Duodenal mucosa (tissue), 2 donors: ENCODE results near the gene DENND1B.

Source experiments
- H3K27ac ChIP-seq: one replicate; pipeline ENCODE4 v1.7.0; 2013; ENCODE audit warnings: low read depth, low read length
- H3K27me3 ChIP-seq, 2 donors: one replicate each; pipeline ENCODE4 v1.7.0; 2013; ENCODE audit warnings: low read length in 2 of 2, control low read depth in 1 of 2; ENCODE audit not compliant: insufficient read depth in 2 of 2, control insufficient read depth in 1 of 2
- H3K36me3 ChIP-seq, 2 donors: one replicate each; pipeline ENCODE4 v1.7.0; 2013; ENCODE audit warnings: low read length in 2 of 2, control low read depth in 1 of 2; ENCODE audit not compliant: insufficient read depth in 2 of 2, control insufficient read depth in 1 of 2
- H3K4me1 ChIP-seq, 2 donors: one replicate each; pipeline ENCODE4 v1.7.0; 2013; ENCODE audit warnings: low read length in 2 of 2, control low read depth in 1 of 2; ENCODE audit not compliant: insufficient read depth in 2 of 2, control insufficient read depth in 1 of 2
- H3K4me3 ChIP-seq, 2 donors: one replicate each; pipeline ENCODE4 v1.7.0; 2013; ENCODE audit warnings: low read length in 2 of 2, low read depth in 1 of 2
- H3K9ac ChIP-seq, 2 donors: one replicate each; pipeline ENCODE4 v1.7.0; 2013; ENCODE audit warnings: low read length in 2 of 2, low read depth in 1 of 2
- H3K9me3 ChIP-seq, 2 donors: one replicate each; pipeline ENCODE4 v1.7.0; 2013; ENCODE audit warnings: low read length in 2 of 2, control low read depth in 1 of 2; ENCODE audit not compliant: control insufficient read depth in 1 of 2

The DENND1B gene

DNA sequence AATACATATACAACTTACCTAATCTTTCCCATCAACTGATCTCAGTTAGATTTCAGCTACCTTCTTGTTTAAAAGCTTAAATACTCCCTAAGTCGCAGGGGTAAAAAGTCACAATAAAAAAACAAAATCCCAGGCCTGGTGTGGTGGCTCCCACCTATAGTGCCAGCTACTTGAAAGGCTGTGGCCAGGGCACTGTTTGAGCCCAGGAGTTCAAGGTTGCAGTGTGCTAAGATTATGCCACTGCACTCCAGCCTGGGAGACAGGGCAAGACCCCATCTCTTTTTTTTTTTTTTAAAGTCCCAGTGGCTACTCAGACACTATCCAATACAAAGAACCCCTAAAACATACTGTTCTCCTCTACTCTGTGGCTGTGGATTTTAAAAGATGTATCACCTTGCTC, 228.3 kb downstream of the DENND1B start:
- H3K9me3 ChIP-seq, result no peaks in the 10 kb centered on the region
- H3K36me3 ChIP-seq, result peaks cover 0 to 9% of the 10 kb centered on the region in 2 donors
- H3K9ac ChIP-seq, result no peak overlapping the region
- H3K4me1 ChIP-seq, result no peaks in the 10 kb centered on the region
- no peak overlapping the region for H3K27ac ChIP-seq
- no peak overlapping the region for H3K4me3 ChIP-seq
- H3K27me3 ChIP-seq, result no peaks in the 10 kb centered on the region

DNA sequence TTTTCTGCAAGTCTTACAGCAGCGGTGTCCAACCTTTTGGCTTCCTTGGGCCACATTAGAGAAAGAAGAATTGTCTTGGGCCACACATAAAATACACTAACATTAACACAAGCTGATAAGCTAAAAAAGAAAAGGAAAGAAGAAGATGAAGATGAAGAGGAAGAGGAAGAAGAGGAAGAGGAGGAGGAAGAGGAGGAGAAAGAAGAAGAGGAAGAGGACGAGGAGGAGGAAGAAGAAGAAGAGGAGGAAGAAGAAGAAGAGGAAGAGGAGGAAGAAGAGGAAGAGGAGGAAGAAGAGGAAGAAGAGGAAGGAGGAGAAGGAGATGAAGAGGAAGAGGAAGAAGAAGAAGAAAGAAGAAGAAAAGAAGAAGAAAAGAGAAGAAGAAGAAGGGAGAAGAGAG, 230.7 kb downstream of the DENND1B start:
- Histone ChIP-seq H3K4me1 (no peaks in the 10 kb centered on the region), H3K4me3 (no peak overlapping the region), H3K27me3 (no peaks in the 10 kb centered on the region), H3K9me3 (no peaks in the 10 kb centered on the region), H3K27ac (no peak overlapping the region), H3K36me3 (peaks cover 0 to 13% of the 10 kb centered on the region in 2 donors), H3K9ac (no peak overlapping the region)

DNA sequence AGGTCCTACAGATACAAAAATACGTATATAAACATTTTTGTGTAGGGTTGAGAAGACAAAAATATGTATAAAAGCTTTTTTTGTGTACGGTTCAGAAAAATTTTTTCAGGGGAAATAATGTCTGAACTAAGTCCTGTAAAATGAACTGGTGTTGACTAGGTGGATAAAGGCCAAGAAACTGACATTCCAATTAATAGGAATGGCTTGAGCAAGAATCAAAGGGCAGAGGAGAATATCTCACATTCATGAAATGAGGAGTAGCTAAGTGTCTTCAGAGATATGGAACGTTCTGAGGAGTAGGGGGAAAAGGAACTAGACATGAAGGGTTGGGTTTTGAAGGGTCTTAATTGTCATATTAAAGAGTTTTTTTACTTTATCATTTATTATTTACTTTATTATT, 231.2 kb downstream of the DENND1B start:
- no peaks in the 10 kb centered on the region for H3K4me1 ChIP-seq
- no peak overlapping the region for H3K9ac ChIP-seq
- peaks cover 0 to 14% of the 10 kb centered on the region in 2 donors for H3K36me3 ChIP-seq
- no peak overlapping the region for H3K27ac ChIP-seq
- no peaks in the 10 kb centered on the region for H3K27me3 ChIP-seq
- no peaks in the 10 kb centered on the region for H3K9me3 ChIP-seq
- no peak overlapping the region for H3K4me3 ChIP-seq

DNA sequence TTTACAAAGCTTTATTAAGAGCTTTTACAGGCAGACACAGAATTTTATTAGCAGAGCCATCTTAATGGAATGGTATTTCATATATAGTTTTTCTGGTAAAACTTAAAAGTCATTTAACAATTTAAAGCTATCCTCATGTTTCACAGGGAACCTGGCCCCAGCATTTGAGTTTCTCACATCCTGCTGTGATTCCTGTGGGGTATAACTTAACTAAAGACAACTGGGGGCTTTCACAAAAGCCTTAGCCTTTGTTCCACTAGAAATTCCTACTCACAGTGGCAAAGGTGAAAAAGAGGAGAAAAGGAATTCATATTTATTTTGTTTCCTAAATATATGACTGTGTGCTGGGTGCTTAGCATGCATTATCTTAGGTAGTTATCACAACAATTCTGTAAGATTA, 233.9 kb downstream of the DENND1B start:
- Histone ChIP-seq H3K9me3 (no peaks in the 10 kb centered on the region), H3K27me3 (no peaks in the 10 kb centered on the region), H3K4me3 (no peak overlapping the region), H3K4me1 (no peaks in the 10 kb centered on the region), H3K36me3 (peaks cover 0 to 26% of the 10 kb centered on the region in 2 donors), H3K9ac (no peak overlapping the region), H3K27ac (no peak overlapping the region)

DNA sequence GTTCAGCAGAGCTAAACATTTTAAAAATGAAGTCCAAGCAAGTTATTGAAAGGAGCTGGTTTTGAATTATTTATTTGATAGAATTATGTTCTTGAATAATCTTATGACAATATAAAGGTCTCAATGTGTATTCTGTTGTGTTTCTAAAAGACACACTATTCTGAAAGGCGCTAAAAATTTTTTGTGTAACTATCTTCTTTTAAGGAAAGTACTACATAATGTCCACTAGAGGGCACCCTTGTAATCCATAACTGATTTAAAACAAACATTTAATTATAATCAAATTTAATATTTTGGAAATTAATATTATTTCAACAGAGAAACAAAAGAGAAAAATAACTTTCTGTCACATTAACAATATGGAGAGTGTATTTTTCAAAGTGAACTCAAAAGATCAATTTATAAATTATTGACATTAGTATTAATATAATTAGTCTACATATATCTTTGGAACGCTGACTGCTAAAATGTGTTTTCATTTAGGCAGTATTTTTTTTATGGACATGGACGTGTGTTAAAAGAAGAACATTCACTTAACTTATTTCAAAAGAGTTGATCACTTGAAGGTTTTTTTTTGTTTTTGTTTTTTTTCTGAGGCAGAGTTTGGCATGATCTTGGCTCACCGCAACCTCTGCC, 248.4 kb downstream of the DENND1B start:
- no peak overlapping the region for H3K4me3 ChIP-seq
- H3K27ac ChIP-seq, result no peak overlapping the region

DNA sequence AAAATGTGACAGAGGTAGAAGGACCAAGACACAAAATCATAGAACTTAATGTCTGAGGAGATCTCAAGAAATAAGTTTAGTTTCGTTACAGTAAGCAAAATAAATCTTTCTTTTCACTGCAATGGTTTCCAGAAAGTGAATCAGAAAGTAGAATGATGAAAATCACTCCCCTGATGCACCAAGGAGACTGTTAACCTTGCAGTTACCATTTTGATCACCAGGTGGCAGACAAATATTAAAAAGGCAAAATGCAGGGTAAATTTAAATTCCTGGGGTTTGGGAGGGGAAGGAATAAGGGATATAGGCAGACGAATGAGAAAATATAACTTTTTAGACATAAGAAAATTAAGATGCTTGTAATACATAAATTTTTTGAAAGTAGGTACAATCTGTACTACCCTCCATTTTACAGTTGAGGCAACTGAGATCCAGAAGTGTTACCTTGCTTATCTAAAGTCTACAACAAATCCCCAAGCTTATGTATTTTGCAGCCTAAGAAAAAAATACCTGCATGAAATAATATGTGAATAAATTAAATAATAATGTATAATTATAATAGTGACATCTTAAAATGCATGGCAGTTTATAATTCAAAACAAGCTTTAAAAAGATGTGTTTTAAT, 254.1 kb downstream of the DENND1B start:
- Histone ChIP-seq H3K9me3 (no peaks in the 10 kb centered on the region), H3K4me3 (no peak overlapping the region), H3K27ac (no peak overlapping the region), H3K4me1 (no peaks in the 10 kb centered on the region), H3K27me3 (no peaks in the 10 kb centered on the region), H3K36me3 (no peaks in the 10 kb centered on the region), H3K9ac (no peak overlapping the region)

More for the DNA sequence above, 248.4 kb downstream of the DENND1B start:
- Histone ChIP-seq H3K4me1 (no peaks in the 10 kb centered on the region), H3K9ac (no peak overlapping the region), H3K27me3 (no peaks in the 10 kb centered on the region), H3K36me3 (no peaks in the 10 kb centered on the region), H3K9me3 (no peaks in the 10 kb centered on the region)

DNA sequence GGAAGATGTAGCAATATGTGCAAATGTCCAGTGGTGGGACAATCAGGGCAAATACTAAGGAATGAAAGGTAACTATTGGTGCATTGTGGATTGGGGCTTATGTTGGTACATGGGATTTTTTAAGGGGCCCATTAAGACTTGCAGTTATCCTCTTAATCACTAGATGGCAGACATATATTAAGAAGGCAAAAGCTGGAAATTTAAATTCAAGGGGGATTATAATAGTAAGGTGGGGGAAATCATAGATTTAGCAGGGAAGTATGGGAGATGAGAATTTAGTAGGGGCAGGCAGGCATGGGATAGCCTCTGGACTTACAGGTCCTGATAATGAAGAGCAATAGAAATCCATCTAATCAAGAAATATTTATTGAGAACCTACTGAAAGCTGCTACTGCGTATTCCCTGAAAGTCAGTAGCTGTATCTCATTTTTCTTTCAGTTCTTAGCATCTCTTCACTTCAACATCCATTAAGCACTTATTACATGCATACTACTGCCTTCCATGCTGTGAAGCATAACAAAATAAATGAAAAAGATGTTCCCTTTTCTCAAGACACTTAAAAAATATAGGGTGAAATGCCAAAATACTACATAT, 255.4 kb downstream of the DENND1B start:
- Histone ChIP-seq H3K9ac (no peak overlapping the region), H3K27me3 (no peaks in the 10 kb centered on the region), H3K36me3 (no peaks in the 10 kb centered on the region), H3K9me3 (no peaks in the 10 kb centered on the region), H3K4me3 (no peak overlapping the region), H3K27ac (no peak overlapping the region), H3K4me1 (no peaks in the 10 kb centered on the region)

DNA sequence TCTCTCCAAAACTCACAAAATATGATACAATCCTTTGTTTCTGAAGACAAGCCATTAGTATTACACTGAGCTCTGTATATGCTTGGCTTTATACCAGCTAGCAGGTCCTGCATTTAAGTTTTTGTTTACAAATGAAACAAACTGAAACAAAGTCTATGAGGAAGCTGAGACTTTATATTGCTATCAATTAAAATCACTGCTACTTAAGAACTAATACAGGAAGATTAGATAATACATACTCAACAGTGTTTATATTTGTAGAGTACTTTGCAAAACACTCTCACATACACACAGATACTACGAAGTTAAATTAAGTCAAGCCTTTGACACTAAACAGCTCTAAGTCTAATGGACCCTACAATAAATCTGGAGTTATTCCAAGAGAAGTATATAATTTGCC, 259.9 kb downstream of the DENND1B start:
- no peak overlapping the region for H3K27ac ChIP-seq
- no peaks in the 10 kb centered on the region for H3K4me1 ChIP-seq
- H3K27me3 ChIP-seq, result no peaks in the 10 kb centered on the region
- H3K9ac ChIP-seq, result no peak overlapping the region
- H3K36me3 ChIP-seq, result peaks cover 8 to 11% of the 10 kb centered on the region in 2 donors
- H3K9me3 ChIP-seq, result no peaks in the 10 kb centered on the region
- H3K4me3 ChIP-seq, result no peak overlapping the region

DNA sequence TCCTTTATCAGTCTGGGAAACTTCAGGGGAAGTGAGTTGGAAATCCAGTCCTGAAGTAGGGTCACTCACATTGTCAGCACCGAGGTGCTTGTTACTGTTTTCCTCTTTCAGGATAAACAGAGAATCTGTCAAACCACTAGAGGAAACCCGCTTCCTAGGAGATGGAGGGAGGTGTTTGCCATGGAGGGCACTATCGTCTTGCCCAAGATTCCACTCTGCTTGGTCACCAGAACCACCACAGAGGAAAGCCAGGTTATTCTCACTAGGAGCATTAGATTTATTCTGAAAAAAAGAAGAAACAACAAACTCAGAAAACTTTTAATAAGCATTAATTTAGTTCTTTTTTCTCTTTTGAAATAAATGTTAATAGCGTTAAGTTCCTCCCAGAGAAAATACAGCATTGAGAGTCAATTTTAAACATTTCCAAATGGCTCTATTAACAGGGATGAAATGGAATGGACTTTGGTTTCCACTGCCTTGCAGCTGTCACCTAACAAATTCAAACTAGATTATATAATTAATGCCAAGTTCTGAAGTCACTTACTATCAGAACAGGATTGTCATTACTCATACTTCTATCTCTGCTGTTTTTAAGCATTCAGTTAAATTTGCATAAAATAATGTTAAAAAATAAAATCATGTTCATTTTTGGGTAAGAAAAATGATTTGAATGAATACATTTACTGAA, 264.4 kb downstream of the DENND1B start:
- Histone ChIP-seq H3K4me1 (no peaks in the 10 kb centered on the region), H3K36me3 (peaks cover 15 to 24% of the 10 kb centered on the region in 2 donors), H3K27me3 (no peaks in the 10 kb centered on the region), H3K27ac (no peak overlapping the region), H3K9me3 (no peaks in the 10 kb centered on the region), H3K4me3 (no peak overlapping the region), H3K9ac (no peak overlapping the region)

DNA sequence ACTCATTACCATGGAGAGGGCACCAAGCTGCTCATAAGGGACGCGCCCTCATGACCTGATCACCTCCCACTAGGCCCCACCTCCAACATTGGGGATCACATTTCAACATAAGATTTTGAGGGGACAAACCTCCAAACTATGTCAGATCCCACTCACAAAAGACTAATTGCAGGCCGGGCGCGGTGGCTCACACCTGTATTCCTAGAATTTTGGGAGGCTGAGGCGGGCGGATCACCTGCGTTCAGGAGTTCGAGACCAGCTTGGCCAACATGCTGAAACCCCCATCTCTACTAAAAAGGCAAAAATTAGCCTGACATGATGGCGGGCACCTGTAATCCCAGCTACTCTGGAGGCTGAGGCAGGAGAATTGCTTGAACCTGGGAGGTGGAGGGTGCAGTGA, 278.6 kb downstream of the DENND1B start:
- H3K27ac ChIP-seq, result no peak overlapping the region
- no peak overlapping the region for H3K9ac ChIP-seq
- no peaks in the 10 kb centered on the region for H3K36me3 ChIP-seq
- no peak overlapping the region for H3K4me3 ChIP-seq
- H3K9me3 ChIP-seq, result no peaks in the 10 kb centered on the region
- H3K27me3 ChIP-seq, result no peaks in the 10 kb centered on the region
- no peaks in the 10 kb centered on the region for H3K4me1 ChIP-seq
